Measurements from ENCODE around the gene ZDHHC24.
A peak's percentile ranks its signal among the peaks of the same experiment; 100 is the strongest.
"Not testable (repeated sequence)": the region's sequence is repeated elsewhere in the genome, so short reads cannot be mapped to it uniquely, and the experiment has no call there.

Gene ZDHHC24, protein sequence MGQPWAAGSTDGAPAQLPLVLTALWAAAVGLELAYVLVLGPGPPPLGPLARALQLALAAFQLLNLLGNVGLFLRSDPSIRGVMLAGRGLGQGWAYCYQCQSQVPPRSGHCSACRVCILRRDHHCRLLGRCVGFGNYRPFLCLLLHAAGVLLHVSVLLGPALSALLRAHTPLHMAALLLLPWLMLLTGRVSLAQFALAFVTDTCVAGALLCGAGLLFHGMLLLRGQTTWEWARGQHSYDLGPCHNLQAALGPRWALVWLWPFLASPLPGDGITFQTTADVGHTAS

DNA sequence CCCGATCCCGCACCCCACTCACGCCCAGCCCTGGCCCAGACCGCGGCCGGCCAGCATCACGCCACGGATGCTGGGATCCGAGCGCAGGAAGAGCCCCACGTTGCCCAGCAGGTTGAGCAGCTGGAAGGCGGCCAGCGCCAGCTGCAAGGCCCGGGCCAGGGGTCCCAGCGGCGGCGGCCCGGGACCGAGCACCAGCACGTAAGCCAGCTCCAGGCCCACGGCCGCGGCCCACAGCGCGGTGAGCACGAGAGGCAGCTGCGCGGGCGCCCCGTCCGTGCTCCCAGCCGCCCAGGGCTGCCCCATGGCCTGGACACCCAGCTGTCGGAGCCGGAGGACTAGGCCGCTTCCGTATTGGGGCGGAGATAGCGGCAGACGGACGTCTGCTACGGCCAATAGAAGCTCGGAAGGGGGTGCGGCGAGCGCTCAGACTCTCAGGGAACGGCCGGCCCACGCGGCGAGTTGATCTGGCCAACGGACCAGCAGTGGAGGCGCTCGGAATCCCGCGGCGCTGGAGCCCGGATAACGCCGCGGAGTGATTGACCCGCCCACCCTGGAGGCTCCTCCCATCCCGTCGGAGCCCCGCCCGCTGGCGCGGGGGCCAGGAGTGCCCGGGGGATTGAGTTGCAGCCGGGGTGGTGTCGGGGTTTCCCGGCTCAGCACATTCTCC is at the start of gene ZDHHC24:
TSS of gene ZDHHC24 (minus strand) at position 348 of the 667 bp plus-strand sequence. CDS start at position 303, 45 bp downstream.
- DNase-seq = peak; percentile 89

DNA sequence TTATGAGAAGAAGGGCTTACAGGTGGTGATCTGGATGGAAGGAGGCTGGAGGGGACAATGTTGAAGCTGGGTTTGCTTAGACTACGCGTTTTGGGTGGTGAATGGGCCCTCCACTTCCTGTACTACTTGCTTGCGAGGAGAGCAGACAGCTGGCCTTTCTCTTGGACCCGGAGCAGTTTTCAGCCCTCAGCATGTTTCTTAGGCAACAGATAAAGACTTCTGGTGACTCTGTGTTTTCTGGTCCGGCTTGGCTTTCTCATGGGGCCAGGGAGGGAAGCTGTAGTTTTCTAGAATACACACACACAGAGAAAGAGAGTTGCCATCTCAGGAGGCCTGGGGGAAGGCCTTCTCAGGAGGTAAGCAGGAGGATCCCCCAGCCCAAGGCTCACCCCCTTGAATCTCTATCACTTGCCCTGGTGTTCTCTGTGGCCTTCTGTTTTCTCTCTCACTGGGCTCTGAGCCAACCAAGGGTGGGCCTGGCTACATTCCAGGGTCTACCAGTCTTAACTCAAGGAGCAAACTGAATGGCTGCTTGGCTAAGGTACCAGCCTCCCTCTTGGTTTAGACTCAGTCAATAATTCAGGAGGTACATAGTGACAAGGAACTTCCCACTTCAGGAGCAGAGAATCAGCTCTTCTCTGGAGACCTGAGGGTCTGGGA is 49.5 kb upstream of the ZDHHC24 start:
- no peak for DNase-seq

DNA sequence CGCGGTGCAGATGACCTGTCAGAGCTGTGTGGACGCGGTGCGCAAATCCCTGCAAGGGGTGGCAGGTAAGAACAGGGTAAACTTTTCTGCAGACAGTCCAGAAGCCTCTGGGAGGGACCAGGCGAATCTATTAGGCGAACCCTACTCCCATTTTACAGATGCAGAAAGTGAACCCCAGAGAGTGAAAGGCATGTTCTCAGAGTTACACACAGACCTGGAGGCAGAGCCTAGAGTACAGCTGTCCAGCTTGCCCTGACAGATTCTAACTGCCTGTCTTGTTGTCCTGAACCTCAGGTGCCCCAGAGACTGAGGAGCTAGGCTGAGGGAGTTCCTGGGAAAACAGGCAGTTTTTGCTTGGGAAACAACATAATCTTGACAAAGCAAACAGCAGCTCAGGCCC is 47.8 kb upstream of the ZDHHC24 start:
- no peak for DNase-seq

DNA sequence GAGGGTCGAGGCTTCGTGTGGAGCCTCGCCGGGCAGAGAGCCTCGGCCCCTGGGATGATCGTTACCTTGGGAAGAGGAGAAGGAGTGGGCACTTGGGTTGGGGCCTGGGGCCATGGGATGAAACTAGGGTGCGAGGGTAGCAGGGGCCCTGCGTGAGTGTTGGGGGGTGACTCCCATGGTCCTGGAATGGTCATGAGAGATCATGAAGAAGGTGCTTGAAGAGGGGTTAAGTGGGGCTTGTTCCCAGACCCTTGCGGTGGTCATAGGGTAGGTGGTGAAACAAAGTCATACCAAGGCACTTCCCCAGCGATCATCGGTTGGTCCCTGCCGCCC is 47.4 kb upstream of the ZDHHC24 start:
- DNase-seq = no peak

DNA sequence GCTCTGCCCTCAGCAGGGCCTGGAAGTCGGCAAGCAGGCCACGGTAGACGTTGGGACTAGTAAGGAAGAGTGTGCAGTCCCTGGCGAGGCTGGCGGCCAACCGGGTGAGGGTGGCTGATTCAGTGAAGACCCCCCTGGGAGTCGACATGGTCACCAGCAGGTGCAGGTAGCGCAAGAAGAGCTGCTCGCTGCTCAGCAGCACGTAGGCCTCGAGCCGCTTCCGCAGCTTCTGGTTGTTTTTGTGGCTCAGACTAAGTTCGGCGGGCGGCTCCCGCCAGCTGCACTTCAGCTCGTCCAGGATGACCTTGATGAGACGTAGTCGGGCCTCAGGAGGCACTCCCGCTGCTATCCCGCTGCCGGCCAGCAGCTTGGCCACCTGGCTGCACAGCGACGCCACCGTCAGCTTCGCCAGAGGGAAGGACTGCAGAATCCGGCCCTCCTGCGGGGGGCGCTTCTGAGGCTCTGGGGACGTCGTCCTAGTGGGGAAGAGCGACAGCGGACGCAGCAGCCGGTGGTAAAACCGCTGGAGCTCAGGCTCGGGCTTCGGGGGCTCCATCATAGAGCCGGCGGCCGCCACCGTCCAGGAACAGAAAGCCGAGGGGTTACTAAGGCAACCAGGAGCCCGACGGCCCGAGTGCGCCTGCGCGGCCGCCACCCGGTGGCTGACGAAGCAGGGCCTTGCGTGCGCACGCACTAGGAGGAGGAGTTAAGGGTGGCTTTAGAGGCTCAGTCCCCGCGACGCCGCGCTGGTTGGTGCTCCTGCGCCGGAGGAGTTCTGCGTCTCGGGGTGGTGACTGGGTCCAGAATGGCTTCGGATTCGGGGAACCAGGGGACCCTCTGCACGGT is 46.8 kb upstream of the ZDHHC24 start, which contains the start of the genes CCDC87 and CCS:
TSS of gene CCDC87 (minus strand) at position 607 of the 846 bp plus-strand sequence. CDS start at position 559, 48 bp downstream.
TSS of gene CCS (plus strand) at position 729 of the 846 bp plus-strand sequence. CDS start at position 806, 77 bp downstream.
- peak; percentile 97 for DNase-seq

DNA sequence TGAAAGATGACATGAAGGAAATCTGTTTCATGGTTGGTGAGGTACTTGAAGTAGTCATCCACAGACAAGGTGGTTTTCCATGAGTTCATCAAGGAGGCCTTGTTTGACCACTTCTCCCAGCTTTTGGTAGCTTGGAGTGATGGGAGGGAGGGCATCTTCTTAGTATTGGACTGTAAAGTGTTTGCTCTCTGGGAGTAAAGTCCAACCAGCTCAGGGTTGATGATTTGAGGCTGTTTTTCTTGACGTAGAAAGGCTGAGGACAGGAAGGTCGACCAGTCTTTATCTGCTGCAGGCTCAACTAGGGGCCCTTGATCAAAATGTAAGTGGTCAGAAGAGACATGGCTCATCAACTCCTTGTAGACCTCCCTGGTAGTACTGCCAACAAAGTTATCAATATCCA is 45.3 kb upstream of the ZDHHC24 start:
- no peak for DNase-seq

DNA sequence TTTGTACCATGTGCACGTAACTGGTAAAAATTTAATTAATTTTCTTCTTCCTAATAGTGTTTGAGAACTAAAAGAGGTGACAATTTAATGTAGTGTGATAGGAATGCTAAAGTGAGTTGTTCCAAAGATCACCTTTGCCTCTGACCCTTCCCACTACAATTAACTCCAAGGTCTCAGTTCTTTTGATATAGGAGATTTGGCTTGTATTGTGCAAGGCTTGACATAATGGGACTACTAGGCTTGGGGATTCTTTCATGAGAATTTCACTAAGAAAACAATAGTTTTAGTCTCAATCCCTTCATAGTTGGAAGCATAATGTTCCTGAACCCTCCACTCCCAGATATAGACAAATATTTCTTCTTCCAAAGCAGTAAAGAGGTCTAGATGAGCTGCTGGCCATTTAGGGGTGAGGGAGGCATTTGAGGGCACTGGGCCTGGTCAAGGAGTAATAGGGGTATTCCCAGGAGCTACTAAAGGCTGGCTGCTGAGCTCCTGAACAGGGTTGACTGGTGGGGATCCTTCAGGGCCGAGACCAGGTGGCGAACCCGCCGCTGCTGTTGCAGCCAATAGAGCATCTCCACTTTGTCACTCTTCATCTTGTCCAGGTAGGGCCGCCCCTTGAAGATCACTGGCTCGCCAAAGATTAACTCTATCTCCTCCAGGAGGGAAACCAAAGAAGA is 44.3 kb upstream of the ZDHHC24 start:
- DNase-seq = no peak

DNA sequence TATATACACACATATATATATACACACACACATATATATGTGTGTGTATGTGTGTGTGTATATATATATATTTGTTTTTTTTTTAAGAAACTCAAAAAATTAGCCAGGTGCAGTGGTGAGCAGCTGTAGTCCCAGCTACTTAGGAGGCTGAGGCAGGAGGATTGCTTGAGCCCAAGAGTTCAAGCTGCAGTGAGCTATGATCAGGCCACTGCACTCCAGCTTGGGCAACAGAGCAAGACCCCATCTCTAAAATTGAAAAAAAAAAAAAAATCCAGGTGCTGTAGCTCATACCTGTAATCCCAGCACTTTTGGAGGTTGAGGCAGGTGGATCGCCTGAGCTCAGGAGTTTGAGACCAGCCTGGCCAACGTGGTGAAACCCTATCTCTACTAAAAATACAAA is 43.5 kb upstream of the ZDHHC24 start:
- DNase-seq = not testable (repeated sequence)

DNA sequence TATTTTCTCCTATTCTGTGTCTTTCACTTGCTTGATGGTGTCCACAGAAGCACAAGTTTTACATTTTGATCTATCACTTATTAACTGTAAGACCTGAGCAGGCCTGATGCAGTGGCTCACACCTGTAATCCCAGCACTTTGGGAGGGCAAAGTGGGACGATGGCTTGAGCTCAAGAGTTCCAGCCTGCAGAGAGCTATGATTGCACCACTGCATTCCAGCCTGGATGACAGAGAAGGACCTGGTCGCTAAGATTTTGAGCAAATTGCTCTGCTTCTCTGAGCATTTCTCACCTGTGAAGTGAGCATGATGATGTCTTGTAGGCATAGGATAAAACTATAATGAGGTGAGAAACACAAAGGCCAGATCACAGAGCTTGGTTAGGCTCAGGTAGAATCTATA is 40.3 kb upstream of the ZDHHC24 start:
- DNase-seq = no peak

DNA sequence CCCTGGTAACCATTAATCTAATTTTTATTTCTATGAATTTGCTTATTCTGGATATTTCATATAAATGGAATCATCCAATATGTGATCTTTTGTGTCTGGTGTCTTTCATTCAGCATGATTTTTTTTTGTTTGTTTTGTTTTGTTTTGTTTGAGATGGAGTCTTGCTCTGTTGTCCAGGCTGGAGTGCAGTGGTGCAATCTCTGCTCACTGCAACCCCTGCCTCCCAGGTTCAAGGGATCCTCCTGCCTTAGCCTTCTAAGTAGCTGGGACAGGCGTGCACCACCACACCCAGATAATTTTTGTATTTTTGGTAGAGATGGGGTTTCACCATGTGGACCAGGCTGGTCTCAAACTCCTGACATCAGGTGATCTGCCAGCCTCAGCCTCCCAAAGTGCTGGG is 39.6 kb upstream of the ZDHHC24 start:
- DNase-seq = not testable (repeated sequence)

DNA sequence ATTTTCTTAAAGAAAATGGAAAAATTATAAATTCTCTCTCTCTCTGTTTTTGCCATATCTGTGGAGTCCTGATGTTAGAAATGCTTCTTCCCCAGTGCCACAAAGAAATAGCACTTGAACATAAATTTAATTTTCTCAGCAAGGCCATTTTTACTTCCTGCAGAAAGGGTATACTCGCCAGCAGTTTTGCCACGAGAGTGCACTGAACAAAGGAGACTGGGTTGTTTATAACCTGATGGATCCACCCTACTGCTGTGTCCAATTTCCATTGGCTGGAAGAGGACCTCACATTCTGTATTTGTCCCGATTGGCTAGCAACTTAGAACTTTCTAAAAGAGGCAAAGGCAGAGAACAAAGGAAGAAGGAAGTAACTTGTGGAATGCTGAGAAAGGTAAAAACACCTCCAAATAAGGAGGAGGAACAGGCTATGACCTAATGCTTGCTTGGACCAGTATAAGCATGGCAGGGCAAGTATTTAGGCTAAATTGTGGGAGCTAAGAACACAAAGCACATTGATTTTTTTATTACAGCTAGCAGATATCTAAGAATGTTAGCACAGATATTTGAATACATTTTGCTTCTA is 36.8 kb upstream of the ZDHHC24 start:
- DNase-seq = not testable (repeated sequence)

DNA sequence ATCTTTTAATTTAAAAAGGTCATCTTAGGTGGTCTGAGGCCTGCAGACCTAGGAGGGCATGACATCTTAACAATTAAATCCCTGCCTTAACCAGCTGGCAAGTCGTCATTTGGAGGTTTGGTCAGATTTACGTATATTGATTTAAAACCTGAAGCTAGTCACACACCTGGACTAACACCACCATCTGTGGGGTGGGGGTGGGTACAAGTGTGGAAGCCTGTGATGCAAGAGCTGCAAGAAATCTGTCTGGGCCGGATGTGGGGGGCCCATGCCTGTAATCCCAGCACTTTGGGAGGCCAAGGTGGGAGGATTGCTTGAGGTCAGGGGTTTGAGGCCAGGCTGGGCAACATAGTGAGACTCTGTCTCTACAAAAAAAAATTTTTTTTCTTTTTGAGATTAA is 35.4 kb upstream of the ZDHHC24 start:
- DNase-seq = no peak

DNA sequence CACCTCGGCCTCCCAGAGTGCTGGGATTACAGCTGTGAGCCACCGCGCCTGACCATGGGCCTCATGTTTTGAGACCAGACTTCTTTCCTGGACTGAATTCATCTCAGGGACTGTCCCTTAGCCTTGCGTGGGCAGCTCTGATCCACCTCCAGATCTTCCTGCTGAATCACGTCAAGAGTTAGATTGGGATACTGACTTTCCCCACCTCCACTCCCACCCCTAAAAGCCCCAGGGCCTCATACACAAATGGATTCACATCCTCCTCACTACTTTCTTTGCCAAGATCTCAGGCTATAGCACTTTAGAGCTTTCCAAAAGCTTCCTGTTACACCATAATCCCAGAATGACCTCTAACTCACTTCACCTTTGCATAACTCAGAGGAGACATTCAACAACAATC is 35.0 kb upstream of the ZDHHC24 start:
- DNase-seq = no peak

DNA sequence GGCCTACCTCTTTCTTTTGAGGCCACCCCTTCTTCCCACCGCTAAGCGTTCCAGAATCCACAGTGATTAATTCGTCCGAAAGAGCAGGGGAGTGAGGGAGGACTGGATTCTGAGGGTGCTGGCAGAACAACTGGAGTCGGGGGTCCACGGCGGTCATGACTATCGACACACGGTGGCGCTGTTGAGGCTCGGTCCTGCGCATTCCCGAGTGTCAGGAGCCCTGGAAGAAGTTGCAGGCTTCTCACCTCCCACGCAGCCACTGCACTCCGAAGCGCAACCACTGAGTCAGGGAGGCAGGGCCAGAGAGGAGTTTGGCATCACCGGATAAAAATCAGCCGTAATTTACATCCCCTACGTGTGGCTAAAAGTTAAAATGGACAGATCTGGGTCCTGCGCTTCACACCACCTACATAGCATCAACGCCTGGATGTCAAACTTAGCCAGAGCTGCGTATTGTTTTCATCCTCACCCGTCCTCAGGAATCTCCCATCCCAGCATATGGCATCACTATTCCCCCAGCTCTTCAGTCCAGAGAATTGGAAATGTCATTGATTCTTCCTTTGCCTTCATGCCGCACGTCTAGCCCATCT is 33.3 kb upstream of the ZDHHC24 start:
- peak; percentile 59 for DNase-seq

DNA sequence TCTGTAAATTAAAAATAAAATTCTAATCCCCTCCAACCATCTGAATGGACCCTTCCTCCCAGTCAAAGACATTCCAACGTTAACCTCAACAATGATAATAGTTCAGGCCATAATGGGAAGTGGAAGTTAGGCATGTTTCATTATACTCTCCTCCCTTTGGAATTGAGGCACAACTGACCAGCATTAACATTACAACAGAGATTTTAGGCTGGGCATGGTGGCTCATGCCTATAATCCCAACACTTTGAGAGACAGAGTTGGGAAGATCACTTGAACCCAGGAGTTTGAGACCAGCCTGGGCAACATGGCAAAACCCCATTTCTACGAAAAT is 25.0 kb upstream of the ZDHHC24 start:
- no peak for DNase-seq

DNA sequence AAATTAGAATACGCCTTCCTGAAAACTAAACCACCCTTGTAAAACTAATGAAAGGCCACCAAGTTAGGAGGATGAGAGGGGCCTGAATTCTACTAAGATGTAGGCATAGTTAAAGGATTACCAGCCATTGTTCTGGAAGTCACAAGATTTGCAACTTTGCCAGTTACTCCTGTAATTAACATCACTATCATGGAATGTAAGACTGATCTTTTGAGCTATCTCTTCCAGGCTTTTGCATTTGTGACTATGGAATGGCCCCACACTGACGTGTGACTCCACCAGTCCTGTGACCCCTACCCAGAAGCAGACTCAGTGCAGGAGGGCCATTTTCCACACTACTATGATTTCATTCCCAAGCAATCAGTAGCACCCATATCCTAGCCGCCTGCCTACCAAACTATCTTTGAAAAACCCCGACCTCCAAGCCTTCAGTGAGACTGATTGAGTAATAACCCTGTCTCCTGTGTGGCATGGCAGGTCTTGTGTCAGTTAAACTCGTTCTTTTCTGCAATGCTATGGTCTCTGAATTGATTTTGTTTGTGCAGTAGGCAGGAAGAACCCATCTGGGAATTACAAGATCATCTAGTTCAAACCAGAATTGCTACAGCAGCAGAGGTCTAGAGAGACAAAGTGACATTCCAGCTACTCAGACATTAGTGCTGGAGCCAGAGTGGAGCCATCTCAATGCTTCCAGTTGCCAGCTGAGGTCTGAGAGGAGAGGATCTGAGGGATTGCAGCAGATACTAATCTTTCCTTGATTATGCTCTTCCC is 24.4 kb upstream of the ZDHHC24 start:
- no peak for DNase-seq

DNA sequence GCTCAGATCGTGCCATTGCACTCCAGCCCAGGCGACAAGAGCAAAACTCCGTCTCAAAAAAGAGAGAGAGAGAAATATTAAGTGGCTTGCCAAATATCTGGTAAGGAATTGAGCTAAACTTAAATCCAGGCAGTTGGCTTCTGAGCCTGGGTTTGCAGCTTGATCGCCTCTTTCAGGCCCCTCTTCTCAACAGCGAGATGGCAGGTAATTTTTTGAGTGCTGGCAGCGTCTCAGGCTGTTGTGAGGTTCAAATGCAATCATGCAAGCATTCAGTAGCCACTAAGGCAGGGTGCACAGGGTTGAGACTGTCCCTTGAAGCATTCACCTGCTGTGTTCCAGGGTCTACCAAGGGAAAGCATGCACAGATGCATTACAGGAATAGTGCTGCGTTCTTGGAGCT is 23.2 kb upstream of the ZDHHC24 start:
- DNase-seq = no peak

DNA sequence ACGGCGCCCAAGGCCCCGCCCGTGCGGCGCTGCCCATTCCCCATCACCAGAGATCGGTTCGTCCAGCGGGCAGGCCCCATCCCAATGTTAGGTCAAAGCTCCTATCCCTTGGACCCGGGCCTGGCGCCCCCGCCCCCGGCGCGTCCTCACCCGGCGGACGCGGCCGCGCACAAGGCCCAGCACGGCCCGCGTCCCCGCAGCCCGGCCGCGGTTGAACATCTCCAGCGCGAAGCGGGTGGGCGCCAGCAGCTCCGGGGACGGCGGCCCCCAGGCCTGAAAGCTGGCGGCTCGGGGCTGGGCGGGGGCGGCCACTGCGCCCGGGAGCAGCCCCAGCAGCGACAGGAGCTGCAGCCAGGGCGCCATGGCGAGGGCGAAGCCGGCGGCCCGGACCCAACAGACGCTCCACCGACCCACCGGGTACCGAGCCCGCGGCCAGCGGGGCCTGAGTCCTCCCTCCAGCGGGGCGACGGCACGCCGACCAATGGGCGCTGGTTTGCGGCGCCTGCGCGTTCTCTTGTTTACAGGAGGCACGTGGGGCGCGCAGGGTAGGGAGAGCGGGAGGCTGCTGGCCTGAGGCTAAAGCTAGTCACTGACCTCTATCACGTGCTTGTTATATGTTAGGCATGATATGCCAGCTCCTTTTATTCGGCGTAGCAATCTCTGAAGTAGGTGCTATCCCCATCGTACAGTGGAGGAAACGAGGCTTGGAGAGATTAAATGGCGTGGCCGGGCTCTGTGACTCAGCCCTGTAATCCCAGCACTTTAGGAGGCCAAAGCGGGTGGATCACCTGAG is 22.5 kb upstream of the ZDHHC24 start, which contains the start of gene CTSF:
TSS of gene CTSF (minus strand) at position 483 of the 793 bp plus-strand sequence. CDS start at position 363, 120 bp downstream.
- peak; percentile 52 for DNase-seq

DNA sequence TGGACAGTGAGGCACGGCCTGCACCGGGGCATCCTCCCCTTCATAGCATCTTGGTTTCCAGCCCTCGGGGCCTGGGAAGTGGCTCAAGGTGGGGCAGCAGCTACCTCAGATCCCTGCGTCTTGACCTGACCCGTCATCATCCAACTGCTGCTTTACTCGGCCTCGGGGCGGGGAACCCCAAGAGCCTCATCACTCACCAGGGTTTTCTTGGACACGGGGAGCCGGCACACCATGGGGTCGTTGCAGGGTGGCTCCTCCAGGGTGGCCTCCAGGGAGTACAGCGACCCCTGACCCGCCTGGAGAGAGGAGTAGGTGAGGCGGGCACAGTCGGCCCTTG is 21.9 kb upstream of the ZDHHC24 start:
- no peak for DNase-seq

DNA sequence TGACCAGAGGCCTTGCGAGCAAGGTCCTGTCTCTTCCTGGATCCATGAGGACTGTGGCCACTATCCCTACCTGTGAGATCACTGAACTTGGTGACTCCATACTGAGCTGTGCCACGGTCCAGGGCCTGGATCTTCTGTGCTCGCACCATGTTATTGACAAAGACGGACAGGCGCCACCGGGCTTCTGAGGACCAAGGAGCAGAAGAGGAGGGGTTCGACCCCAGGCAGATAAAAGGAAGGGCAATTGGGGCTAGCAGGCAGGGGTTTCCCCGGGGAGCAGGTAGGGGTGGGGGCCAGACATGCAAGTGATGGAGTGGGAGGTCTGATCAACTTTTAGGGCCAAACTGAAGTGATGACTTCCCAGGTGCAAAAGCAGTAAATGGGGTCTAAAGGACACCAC is 20.4 kb upstream of the ZDHHC24 start:
- DNase-seq = no peak

Data from CD4-positive, alpha-beta T cell treated with Interleukin-4 for 4 hours (primary cell).